Stimulated activated CD4-positive, alpha-beta T cell treated with anti-CD3 and anti-CD28 coated beads, TNF-alpha, amount 100 ng/mL, for 24 hours (primary cell): Measurements from ENCODE around the gene VPS37D.
"Not testable (repeated sequence)": the region's sequence is repeated elsewhere in the genome, so short reads cannot be mapped to it uniquely, and the experiment has no call there.

Source experiments
- DNase-seq, 3 experiments: peaks; one replicate each; pipeline ENCODE4 v3.0.0-alpha.2; 2020; ENCODE audit warnings: low read depth in 3 of 3

The VPS37D gene, protein sequence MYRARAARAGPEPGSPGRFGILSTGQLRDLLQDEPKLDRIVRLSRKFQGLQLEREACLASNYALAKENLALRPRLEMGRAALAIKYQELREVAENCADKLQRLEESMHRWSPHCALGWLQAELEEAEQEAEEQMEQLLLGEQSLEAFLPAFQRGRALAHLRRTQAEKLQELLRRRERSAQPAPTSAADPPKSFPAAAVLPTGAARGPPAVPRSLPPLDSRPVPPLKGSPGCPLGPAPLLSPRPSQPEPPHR

GRCh38 chr7:73667344-73668102 lies at the start of gene VPS37D:
TSS of gene VPS37D (plus strand) at chr7:73667831. CDS start at chr7:73667959, 128 bp downstream.
- DNase-seq = peak; percentile 80 to 90 (median 89)

GRCh38 chr7:73618538-73618937 lies 49.1 kb upstream of the VPS37D start:
- DNase-seq = no peak

- not testable (repeated sequence) for DNase-seq
Measured at GRCh38 chr7:73619394-73619793, 48.2 kb upstream of the VPS37D start.

GRCh38 chr7:73621168-73622063 lies 46.2 kb upstream of the VPS37D start:
- DNase-seq = no peak

GRCh38 chr7:73622527-73622908 lies 45.1 kb upstream of the VPS37D start:
- no peak for DNase-seq

- DNase-seq = no peak
Measured at GRCh38 chr7:73622909-73623797, 44.5 kb upstream of the VPS37D start.

DNA sequence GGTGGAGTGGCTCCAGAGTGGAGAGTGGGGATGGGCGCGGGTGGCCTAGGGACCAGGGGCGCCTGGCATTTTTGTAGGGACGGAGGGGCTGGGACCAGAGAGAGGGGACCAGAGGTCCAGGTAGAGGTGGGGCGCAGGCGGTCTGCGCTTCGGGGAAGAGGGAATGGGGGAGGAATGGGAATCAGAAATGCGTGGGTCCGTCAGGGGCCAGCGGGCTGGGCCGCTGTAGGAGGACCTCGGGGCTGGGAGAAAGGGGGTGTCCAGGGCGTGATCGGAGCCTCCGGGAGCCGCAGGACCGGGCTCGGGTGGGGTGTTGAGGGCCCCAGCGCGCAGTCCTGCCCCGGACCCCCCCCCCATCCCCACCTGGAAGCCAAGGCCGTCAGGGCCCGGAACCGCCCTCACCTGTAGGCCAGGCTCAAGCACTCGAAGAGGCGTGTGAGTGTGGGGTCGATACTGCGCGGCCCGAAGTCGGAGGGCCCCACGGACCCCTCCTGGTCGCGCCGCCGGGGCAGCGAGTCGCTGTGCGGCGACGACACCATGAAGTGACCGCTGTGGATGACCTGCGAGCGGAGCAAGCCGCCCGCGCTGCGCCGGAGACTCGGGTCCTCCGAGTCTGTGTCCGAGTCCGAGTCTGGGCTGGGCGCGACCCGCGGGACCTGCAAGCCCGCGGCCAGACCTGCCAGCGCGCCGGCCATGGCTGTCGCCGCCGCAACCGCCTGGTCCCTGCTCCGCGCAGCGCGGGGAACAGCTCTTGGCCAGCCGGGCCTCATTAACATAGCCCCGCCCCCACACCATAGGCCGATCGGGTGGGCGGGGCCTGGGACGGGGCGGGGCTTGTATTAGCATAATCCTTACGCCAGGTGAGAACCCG lies 43.6 kb upstream of the VPS37D start, which contains the start of gene MLXIPL:
Gene MLXIPL (minus strand): TSS at position 725 of the 871 bp plus-strand sequence. CDS start 30 bp downstream, at position 695.
- DNase-seq = peak; percentile 24 to 68 (median 39)

DNA sequence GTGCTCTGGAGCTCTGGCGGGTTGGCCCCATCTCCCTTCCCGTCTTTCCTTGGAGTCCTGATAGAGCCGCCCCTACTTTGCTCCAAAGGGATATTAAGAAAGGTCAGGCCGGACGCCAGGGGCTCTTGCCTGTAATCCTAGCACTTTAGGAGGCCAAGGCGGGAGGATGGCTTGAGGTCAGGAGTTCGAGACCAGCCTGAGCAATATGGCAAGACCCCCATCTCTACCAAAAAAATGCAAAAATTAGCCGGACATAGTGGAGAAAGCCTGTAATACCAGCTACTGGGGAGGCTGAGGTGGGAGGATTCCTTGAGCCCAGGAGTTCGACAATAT lies 43.0 kb upstream of the VPS37D start:
- DNase-seq = no peak

- no peak for DNase-seq
Measured at GRCh38 chr7:73625276-73625675, 42.4 kb upstream of the VPS37D start.

DNA sequence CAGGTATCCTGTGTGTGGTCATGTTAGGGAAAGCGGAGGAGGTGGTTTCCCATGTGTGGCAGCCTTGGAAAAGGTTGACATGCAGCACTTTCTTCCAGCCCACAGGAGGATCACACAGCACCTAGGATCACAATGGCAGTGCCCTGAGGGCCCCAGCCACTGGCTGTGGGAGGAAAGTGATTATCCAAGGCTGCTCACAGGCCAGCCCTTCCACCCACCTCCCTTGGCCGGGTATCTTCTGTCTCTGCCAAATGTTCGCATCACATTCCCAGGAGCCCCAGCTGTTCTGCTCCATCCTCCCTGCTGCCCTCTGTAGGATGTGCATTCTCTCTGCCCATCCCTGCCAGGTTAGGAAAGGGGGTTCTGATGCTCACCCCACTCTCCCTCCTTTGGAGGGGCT lies 40.8 kb upstream of the VPS37D start:
- no peak for DNase-seq

DNA sequence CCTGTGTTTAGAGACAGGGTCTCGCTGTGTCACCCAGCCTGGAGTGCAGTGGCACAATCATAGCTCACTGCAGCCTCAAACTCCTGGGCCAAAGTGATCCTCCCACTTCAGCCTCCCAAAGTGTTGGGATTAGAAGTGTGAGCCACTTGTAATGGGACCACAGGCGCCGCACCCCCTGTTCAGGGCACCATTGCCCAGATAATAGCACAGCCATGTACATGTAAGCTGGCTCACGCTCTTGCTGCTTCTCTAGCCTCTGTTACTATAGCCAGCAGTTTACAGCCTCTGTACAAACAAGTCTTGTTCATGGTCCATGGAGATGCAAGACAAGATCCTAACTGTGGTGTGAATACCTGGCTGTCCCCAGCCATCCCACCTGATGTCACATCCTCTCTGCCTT lies 39.1 kb upstream of the VPS37D start:
- DNase-seq = no peak

DNA sequence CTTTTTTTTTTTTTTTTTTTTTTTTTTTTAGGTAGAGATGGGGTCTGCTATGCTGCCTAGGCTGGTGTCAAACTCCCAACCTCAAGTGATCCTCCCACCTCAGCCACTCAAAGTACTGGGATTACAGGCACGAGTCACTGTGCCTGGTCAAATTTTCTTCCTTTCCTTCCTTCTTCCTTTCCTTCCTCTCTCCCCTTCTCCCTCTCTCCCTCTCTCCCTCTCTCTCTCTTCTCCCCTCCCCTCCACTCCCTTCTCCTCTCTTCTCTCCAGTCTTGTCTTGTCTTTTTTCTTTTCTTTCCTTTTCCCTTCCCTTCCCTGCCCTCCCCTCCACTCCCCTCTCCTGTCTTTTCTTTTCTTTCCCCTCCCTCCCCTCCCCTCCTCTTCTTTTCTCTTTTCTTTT lies 36.1 kb upstream of the VPS37D start:
- DNase-seq = no peak

- DNase-seq = no peak
Measured at GRCh38 chr7:73633323-73633722, 34.3 kb upstream of the VPS37D start.

- DNase-seq = no peak
Measured at GRCh38 chr7:73633844-73634243, 33.8 kb upstream of the VPS37D start.

- no peak for DNase-seq
Measured at GRCh38 chr7:73635428-73636200, 32.0 kb upstream of the VPS37D start.

DNA sequence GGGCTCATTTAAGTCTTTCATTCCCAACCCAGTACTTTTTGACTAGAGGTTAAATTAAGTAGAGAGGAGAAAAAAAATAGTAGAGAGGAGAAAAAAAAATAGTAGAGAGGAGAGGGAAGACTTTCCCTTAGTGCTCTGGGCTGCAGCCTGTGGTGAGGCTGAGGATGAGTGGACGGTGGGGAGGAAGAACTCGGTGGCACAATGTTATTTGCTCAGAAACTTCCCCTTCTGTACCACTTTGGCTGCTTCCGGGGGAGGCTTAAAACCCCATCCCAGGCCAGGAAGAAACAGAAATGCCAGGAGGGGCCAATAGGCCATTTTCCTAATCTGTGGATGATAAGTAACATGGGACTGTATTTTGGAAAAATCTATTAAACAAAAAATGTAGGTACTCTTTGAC lies 28.7 kb upstream of the VPS37D start:
- no peak for DNase-seq

GRCh38 chr7:73642834-73643233 lies 24.8 kb upstream of the VPS37D start:
- no peak for DNase-seq

DNA sequence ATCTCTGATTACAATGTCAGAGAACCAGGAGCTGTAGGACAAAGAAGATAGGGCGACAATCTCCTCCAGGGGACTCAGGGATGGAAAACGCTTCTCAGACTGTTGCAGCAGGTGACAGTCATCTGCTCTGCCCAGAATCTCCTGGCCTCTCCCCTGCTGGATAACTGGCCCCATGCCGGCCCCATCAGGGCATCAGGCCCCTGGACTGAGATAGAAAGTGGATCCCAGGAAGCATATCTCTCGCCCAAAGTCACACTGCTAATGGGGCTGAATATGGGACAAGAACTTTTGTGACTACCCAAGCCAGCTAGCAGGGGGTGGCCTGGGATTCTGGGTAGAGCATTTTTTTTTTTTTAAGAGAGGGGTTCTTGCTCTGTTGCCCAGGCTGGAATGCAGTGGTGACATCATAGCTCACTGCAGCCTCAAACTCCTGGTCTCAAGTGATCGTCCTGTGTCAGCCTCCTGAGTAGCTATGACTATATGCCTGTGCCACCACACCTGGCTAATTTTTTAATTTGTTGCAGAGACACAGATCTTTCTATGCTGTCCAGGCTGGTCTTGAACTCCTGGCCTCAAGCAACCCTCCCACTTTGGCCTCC lies 22.8 kb upstream of the VPS37D start:
- DNase-seq = no peak

DNA sequence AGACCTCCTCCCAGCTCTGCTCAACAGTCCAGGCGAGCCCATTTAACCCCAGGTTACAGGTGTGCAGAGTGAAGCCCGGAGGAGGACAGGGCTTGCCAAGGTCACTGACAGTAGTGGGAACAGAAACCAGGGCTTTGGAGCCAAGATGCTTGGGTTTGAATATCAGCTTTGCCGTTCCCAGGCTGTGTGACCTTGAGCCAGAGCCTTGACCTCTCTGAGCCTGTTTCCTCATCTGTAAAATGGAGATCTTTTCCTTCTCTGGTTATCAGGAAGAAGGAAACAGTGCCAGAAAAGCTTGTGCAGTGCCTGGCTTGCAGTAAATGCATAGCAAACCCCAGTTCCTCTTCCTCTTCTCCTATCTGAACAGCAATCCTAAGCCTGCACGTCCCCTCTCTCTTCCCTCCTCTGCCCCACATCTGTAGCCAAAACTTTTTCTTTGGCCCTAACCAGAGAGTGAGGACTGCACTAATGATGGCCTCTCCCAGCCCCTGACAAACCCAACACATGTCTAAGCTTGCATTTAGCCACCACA lies 21.9 kb upstream of the VPS37D start:
- no peak for DNase-seq
